GM21576 (cell line): Measurements from ENCODE around the gene KIF18B.
A peak's percentile ranks its signal among the peaks of the same experiment; 100 is the strongest.

Experiments
- ATAC-seq: cut with Tn5 transposase; IDR thresholded peaks from one replicate; pipeline ENCODE4 v1.9.1; 2021; ENCODE audit warnings: mild to moderate bottlenecking, moderate library complexity; ENCODE audit not compliant: unreplicated experiment

Gene KIF18B

DNA sequence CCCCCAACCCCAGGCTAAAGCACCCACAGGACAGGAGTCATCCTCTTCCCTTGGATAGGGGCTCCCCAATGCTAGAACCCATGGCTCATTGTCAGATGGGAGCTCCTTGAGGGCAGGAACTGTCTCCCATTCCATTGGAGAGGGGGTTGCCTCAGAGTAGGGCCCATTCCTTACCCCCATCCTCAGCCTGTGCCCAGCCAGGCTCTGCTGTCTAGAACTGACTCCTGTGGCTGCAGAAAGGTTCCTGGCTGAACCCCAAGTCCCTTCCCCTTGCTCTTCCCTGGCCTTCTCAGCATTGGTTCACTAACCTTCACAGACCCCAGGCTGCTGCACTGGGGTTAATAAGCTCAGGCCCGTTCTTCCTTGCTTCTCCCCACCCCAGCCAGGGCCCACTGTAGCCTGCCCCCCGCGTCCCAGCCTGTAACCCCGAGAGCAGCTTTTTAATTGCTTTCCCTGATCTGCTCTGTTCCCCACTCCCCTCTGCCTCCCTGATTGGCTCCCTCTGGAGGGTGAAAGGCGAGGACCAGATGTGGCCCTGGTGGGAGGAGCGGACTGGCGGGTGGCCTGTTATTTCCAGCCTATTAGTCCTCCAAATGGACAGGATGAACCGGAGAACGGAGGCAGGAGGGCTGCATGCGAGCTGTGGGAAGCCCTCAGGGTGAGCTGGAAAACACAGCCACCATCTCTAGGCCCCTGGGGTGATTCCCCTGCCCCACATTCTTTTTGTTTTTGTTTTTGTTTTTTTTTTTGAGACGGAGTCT lies 26.3 kb downstream of the KIF18B start:
- ATAC-seq, result no peak

DNA sequence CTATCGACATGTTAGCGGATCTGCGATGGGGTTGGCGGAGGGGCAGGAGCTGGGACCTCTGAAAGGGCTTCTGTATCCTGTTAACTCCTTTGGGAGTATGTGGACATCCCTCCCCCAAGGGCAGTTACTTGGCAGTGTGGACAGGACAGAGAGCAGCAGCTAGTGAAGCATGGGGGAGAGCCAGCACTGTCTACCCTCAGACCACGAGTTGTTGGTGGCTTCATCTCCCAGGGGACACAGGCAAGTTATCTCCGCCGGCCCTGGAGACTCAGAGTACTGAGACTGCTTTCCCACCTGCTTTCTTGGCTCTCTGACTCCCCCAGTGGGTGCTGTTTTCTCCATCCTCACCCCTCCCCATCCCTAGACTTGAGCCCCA lies 27.0 kb downstream of the KIF18B start:
- no peak for ATAC-seq

DNA sequence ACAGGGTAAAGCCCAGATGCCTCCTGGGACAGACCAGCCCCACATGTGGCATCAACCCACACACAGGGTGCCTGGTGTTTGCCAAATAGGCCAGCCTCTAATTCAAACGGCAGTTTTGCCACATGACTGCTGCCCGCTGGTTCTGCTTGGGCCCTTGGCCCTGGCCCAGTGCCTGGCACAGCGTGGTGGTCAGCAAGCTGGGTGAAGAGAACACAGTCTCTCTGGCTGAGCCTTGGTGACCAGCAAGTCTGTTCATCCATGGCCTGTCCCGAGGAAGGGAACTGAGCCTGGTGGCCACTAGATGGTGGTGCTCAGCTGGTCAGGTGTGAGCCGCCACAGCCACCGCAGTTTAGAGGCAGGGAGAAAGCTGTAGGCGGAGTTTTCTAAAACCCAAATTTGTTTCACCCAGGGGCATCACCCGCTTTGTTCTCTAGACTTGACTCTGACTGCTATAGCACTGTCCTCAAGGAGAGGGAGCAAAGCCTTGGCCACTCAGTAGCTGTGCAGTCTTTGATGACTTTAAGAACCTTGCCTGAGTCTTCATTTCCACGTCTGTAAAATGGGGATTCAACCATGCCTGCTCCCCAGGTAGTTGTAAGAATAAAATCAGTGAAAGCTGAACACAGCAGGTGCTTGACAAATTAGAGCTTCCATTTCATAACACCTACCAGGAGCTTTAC lies 27.5 kb downstream of the KIF18B start:
- peak; percentile 61 for ATAC-seq

DNA sequence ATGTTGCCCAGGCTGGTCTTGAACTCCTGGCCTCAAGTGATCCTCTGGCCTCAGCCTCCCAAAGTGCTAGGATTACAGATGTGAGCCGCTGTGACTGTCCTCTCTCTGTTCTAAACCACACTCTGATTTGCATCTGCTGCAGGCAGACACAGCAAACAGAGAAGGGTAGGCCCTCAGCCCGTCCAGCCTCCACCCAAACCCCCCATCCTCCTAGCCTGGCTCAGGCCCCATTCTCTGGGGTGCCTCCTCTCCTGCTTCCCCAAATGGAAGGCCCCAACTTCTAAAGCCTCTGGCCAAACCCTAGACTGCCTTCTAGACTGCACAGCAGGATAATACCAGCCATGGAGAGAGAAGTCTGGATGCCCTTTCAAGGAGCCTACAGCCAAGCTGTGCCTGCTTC lies 28.2 kb downstream of the KIF18B start:
- ATAC-seq, result no peak

DNA sequence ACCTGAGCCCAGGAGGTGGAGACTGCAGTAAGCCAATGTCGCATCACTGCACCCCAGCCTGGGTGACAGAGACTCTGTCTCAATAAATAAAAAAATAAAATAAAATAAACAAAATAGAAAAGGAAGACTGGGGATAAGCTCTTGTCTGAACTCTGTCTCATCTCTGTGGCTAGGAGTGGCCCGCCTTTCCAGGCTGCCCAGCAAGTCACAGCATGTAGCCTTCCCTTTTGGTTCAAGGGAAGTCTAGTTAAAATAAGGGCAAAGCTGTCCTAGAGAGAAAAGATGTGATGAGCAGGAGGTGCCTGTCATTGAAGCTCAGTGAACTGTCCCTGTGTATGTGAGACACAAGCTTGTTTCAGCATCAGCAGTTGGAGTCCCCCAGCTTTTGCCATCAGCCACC lies 29.6 kb downstream of the KIF18B start:
- ATAC-seq, result no peak

DNA sequence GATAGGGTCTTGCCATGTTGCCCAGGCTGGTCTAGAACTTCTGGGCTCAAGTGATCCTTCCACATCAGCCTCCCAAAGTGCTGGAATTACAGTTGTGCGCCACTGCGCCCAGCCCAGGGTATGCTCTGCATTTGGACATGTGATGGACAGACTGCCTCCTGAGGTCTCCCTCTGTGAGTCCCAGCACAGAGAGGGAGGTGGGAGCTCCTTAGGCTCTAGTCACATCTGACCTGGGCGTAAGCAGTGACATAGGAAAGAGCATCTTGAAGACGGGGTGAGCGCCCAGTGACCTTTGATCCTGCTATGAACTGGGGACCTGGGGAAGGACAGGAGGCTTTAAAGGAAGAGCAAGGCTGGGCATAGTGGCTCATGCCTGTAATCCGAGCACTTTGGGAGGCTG lies 30.1 kb downstream of the KIF18B start:
- ATAC-seq, result no peak

DNA sequence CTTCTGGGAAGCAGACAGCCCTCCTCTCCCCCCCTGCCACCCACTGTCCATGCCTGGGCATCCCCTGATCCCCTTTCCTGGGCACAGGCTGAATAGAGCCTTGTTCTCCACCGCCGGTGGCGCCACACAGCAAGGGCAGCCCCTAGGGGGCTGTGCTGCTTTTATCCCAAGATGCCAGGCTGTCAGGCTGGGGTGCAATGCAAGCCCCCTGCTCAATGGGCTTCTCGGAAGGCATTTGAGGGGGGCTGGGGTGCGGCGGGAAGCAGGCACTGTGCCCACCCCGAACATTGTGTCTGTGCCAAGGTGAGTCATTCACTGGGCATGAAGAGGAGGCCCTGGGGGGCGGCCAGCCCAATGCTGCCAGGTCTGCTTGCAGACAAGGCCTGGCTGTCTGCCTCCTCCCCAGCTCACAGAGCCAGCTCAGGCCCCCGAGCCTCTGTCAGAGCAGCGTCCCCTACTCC lies 30.8 kb downstream of the KIF18B start:
- ATAC-seq, result no peak

DNA sequence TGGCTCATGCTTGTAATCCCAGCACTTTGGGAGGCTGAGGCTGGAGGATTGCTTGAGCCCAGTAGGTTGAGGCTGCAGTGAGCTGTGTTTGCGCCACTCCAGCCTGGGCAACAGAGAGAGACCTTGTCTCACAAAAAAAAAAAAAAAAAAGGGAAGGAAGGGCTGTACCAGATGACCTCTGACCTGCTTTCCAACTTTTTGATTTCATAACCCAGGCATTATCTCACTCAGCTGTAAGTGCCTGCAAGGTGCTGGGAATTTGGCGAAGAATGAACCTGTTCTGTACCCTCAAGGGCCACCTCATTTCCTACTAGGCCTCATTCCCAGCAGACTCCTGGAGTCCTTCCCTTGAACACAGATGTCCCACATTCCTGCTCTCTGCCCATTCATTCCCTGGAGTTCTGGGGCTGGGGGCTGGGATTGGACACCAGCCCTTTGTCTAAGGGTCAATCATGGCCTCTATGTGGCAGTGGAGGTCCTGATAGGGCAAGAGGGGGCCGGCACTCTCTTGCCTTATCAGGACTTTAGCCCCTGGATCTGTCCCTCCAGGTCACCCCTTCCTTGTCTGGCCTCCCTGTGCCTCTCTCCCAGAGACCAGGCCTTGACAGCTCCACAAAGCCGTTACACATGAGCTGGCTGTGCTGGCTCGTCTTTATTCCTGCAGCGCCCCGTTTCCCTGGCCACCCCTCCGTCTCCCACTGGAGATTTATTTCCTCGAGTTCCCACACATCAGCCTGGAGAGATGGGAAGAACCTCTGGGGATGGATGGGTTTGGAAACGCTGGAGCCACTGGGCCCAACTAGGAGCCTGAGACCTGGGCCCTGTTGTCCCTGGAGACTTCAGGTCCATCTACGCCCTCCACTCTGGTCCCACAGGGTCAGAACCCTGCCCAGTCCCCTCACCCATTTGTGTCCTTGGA lies 31.5 kb downstream of the KIF18B start:
- ATAC-seq, result no peak

DNA sequence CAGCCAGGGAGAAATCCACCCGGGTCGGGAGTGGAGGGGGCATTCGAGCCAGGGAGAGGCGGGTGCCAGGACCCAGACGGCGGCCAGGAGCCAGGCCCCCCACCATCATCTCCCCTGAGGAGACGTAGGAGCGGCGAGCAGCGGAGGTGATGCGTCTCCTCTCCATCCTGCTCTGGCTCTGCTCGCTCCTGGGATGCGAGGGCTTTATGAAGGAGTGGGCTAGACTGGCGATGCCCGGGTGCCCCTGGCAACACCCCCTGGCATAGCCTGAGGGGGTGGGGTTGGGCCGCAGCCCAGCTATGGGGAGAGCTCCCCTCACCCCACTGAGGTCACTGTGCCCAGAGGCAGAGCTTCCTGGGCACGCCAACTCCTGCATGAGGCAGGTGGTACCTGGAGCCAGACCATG lies 32.2 kb downstream of the KIF18B start, which contains the start of gene GFAP:
GFAP (minus strand) TSS at position 180 of the 406 bp plus-strand sequence; CDS start at position 166, 14 bp downstream.
- no peak for ATAC-seq

DNA sequence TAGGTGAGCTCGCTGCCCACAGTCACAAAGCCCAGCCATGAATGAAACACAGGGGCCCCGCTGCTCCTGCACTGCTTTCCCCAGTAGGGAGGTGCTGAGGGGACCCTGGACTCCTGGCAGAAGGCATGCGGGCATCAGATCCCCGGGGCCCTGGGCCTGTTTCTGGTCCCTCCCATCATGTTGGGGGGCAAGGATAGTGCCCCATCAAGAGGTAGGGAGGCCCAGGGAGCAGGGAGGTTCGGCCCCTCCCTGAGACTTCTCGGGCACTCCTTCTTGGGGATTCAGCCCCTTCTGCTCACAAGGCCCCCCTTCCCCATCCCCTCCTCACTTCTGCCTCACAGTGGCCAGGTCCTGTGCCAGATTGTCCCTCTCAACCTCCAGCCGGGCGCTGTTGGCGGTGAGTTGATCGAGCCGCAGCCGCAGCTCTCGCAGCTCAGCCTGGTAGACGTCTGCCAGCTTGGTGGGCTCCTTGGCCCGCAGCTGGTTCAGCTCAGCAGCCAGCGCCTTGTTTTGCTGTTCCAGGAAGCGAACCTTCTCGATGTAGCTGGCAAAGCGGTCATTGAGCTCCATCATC lies 32.8 kb downstream of the KIF18B start:
- ATAC-seq, result no peak

DNA sequence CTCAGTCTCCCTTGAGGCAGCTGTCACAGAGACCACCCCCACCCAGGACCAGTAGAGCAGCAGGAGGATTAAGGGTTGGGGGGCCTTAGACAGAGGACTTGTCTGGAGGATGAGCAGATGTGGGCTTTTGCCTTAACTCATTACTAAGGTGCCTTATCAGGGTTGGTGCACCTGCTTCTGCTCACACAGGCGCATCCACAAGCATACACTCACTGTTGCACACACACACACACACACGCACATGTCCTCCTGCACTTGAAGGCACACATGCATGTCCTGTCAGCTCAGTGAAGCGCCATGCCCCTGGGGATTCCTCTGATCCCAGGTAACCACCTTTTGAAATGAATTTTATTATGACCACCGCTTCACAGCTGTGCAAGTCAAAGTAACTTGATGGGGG lies 33.4 kb downstream of the KIF18B start:
- ATAC-seq, result no peak

DNA sequence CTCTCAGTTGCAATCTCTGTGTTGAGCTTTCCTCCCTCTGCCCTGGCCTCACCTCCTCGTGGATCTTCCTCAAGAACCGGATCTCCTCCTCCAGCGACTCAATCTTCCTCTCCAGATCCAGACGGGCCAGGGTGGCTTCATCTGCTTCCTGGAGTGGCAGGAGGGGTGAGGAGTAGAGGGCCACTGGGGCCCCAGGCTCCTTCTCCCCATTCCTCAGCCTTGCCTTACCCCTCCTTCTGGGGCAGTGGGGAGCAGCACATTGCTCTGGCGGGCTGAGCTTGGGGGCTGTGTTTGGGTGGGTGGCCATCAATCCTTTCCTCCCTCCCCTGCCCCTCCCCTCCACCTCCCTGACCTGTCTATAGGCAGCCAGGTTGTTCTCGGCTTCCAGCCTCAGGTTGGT lies 33.9 kb downstream of the KIF18B start:
- no peak for ATAC-seq

DNA sequence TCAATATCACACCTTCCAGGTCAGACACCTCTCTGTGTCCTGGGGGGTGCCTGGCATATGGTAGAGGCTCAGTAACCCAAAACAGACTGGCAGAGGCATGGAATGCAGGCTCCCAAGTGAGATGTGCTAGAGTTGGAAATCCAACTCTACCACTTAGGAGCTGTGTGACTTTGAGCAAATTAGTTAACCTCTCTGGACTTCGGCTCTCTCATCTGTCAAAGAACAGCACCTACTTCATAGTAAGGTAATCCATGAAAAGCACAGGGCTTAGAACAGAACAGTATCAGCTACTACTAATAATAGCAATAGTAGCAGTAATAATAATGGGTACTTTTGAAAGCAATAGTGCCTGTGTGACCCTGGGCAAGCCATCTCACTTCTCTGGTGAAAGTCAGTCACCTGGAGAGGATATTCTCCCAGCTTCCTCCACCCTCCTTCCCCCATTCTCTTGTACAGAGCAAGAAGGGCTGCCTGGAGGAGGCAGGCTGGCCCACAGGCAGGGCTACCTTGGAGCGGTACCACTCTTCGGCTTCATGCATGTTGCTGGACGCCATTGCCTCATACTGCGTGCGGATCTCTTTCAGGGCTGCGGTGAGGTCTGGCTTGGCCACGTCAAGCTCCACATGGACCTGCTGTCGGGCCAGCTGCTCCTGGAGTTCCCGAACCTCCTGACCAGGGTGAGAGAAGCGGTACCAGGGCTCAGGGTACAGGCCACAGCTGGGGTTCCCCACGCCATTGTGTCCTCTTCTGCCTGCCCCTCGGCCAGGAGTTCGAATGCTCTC lies 34.6 kb downstream of the KIF18B start:
- ATAC-seq, result no peak

DNA sequence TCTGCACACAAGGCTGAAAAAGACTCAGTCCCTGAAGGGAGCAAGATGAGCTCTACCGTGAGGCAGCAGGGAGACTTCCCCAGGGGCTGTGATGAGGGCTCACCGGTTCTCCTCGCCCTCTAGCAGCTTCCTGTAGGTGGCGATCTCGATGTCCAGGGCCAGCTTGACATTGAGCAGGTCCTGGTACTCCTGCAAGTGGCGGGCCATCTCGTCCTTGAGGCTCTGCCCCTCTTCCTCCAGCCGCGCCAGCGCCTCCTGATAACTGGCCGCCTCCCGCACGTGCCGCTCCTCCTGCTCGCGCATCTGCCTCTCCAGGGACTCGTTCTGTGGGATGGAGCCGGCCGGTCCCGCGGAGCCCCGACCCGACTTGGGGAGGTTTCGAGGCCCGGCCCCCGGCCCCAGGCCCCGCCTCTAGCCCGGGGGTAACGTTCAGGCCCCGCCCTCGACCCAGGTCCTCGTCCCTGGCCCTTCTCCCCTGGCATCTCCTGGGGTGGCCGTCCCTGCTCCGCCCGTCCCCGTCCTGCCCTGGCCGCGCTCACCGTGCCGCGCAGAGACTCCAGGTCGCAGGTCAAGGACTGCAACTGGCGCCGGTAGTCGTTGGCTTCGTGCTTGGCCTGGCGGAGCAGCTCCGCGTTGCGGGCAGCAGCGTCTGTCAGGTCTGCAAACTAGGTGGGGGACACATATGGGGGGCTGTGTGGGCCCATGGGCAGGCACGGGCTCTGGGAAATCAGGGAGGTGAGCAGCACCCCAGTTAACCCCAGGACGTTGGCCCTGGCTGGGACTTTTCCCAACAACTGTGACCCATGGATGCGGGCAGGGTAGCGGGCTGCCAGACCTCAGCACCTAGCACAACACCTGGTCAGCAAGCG lies 36.2 kb downstream of the KIF18B start:
- no peak for ATAC-seq

DNA sequence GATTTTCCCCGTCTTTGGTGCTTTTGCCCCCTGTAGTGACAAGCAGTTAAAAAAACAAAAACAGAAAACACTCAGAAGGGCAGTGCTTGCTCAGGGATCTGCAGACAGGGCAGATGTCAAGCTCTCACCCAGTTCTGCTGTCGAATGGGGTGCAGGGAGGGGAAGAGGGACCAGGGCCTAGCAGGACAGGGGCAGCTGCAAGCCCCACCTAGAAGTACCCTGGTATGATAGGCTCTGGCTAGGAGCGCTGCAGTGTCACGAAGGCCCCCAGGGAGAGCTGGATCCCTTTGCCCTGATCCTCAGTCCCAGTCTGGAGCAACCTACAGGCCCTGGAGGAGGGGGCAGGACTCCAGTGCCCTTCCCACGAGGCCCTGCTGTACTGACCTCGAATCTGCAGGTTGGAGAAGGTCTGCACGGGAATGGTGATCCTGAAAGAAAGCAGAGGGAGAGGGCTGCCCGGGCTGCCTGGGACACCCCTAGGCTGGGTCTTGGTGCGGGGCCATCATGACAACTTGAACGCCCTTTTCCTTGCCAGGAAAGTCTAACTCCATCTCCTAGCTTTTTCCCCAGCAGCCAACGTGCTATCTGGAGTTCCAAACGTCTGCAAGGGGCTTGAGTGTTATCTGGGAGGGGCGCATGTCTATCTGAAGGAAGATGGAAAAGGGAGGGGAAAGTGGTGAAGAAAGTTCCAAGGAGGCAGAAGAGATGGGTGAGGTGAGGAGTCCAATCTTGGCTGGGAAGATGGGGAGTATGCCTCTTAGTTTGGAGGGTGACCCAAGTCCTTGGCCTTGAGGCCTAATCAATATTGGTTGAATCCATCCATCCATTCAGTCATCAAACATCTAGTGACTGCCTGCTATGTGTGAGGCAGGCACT lies 37.1 kb downstream of the KIF18B start:
- no peak for ATAC-seq

DNA sequence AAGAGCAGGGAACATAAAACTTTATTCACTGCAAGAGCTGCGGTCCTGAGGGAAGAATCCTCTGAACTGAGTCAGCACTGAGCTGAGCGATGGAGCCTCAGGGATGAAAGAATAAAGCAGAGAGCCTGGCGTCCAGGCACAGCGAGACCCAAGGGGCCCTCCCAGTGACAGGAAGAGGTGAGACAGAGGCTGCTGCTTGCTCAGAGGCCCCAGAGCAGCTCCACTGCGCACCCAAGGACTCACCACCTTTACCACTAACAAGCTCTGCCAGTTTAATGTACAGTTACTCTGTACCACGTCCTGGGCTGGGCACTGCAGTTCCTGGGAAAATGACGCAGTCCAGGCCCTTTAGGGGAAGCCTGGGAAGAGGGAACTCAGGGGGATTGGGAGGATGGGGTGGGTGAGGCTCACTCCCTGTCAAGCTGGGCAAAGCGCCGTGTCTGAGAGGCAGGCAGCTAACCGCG lies 37.9 kb downstream of the KIF18B start:
- no peak for ATAC-seq

DNA sequence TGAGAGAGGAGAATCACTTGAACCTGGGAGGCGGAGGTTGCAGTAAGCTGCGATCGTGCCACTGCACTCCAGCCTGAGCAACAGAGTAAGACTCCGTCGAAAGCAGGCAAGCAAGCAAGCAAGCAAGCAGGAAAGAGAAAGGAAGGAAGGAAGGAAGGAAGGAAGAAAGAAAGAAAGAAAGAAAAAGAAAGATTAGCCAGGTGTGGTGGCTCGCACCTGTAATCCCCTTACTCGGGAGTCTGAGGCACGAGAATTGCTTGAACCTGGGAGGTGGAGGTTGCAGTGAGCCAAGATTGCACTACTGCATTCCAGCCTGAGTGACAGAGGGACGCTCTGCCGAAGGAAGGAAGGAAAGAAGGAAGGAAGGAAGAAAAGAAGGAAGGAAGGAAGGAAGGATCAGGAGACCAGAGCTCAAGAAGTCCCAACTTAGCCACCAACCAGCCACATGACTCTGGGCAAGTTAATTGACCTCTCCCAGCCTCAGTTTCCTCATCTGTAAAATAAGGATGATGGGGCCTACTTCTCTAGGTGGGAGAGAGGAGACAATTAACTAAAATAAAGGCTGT lies 38.7 kb downstream of the KIF18B start:
- ATAC-seq, result no peak
